Esophagus squamous epithelium (tissue), 5 donors: Measurements from ENCODE around the gene OSCP1. TPM values are rescaled to one million over a fixed set of nuclear protein-coding genes. Genes with fewer than 3 reads are reported as not detected.

Experiments used
- DNase-seq: peaks from one replicate; lab custom pipeline; 2025; lab: John Stamatoyannopoulos, UW
- H3K27ac ChIP-seq, 4 donors: fragments of 200-600 bp; sonication (generic); one replicate each; pipeline ENCODE4 v1.5.1; 2016 to 2019; ENCODE audit warnings: mild to moderate bottlenecking in 1 of 4
- H3K27me3 ChIP-seq, 4 donors: fragments of 200-600 bp; sonication (generic); 1 replicate in 3 of 4; 2 replicates in 1 of 4; pipeline versions ENCODE4 v1.5.1 to v1.6.0; 2017 to 2021; ENCODE audit warnings: antibody characterized with exemption in 1 of 4
- H3K36me3 ChIP-seq, 3 donors: fragments of 200-600 bp; sonication (generic); one replicate each; pipeline ENCODE4 v1.5.1; 2016 to 2019
- H3K4me1 ChIP-seq, 3 donors: fragments of 200-600 bp; sonication (generic); one replicate each; pipeline ENCODE4 v1.5.1; 2017 to 2019
- H3K4me3 ChIP-seq, 4 donors: fragments of 200-600 bp; sonication (generic); 1 replicate in 3 of 4; 2 replicates in 1 of 4; pipeline ENCODE4 v1.5.1; 2016 to 2019; ENCODE audit warnings: mild to moderate bottlenecking in 2 of 4, moderate library complexity in 1 of 4
- H3K9me3 ChIP-seq, 3 donors: fragments of 200-600 bp; sonication (generic); one replicate each; pipeline ENCODE4 v1.5.1; 2016 to 2019
- CTCF ChIP-seq, 6 experiments: fragments of 450-650 bp in 4 of 6; fragments of 200-600 bp in 2 of 6; sonication (generic) in 2 of 6; IDR thresholded peaks; one replicate each; pipeline ENCODE4 v1.5.1; 2016 to 2019; ENCODE audit warnings: antibody characterized with exemption in 6 of 6, mild to moderate bottlenecking in 4 of 6, moderate library complexity in 4 of 6
- POLR2A ChIP-seq, 4 donors: fragments of 450-650 bp; IDR thresholded peaks; one replicate each; pipeline ENCODE4 v1.6.1; 2017; ENCODE audit warnings: antibody characterized with exemption in 4 of 4, mild to moderate bottlenecking in 4 of 4, moderate library complexity in 3 of 4
- WGBS, 2 donors: methylation state at CpG; one replicate each; pipeline ENCODE4 v1.1.5; 2018; 5-methylcytosine and 5-hydroxymethylcytosine counted together
- intact Hi-C: fragments of 100-400 bp; cut with DNase I; formaldehyde crosslinking; loops from one replicate; pipeline ENCODE4 v1.15.0; 2022
- total RNA-seq, 4 donors: library from RNA; depleted of rRNA; stranded (reverse); fragments of >200 nt; gene quantifications; one replicate each; pipeline ENCODE4 v1.1.0, GENCODE V29; 2016
- donor health status: DM: yes; HTN: yes; CAD: no.

Gene OSCP1
- total RNA-seq, 4 donors from 2014 or later: 2.4 to 6.8 (median 4.5) TPM

- no peak for DNase-seq
- Histone ChIP-seq H3K9me3 (no peaks in the 10 kb centered on the region), H3K27ac (no peak overlapping the region), H3K27me3 (no peaks in the 10 kb centered on the region), H3K36me3 (peaks cover 0 to 32% (median 0%) of the 10 kb centered on the region in 3 donors), H3K4me3 (no peak overlapping the region), H3K4me1 (peaks cover 27 to 77% (median 34%) of the 10 kb centered on the region in 3 donors)
- TF ChIP-seq CTCF (IDR thresholded peaks at IDR 0.05): no peak
- intact Hi-C loops: no loop called here
- WGBS, 2 donors: 81 to 95% methylated on average over 4 of the region's 4 CpGs
Measured at GRCh38 chr1:36382669-36383068, 67.6 kb downstream of the OSCP1 start.

- 94 to 96% methylated on average over 9 of the region's 9 CpGs for WGBS, 2 donors
- TF ChIP-seq POLR2A (IDR thresholded peaks at IDR 0.05): no peak
- TF ChIP-seq CTCF (IDR thresholded peaks at IDR 0.05): no peak
- H3K27me3 ChIP-seq: no peaks in the 10 kb centered on the region
- H3K4me3 ChIP-seq: no peak overlapping the region
- H3K9me3 ChIP-seq: no peaks in the 10 kb centered on the region
- DNase-seq: no peak
- intact Hi-C loops: no loop called here
- no peak overlapping the region for H3K27ac ChIP-seq
- H3K4me1 ChIP-seq: peaks cover 27 to 76% (median 29%) of the 10 kb centered on the region in 3 donors
- peaks cover 0 to 34% (median 0%) of the 10 kb centered on the region in 3 donors for H3K36me3 ChIP-seq
Measured at GRCh38 chr1:36382231-36382630, 68.0 kb downstream of the OSCP1 start.

GRCh38 chr1:36381405-36381804, 68.8 kb downstream of the OSCP1 start:
- WGBS, 2 donors: 86 to 92% methylated on average over 5 of the region's 5 CpGs
- Histone ChIP-seq H3K36me3 (peaks cover 0 to 34% (median 0%) of the 10 kb centered on the region in 3 donors), H3K27me3 (no peaks in the 10 kb centered on the region), H3K4me3 (no peak overlapping the region), H3K9me3 (no peaks in the 10 kb centered on the region), H3K4me1 (peaks cover 20 to 72% (median 23%) of the 10 kb centered on the region in 3 donors), H3K27ac (no peak overlapping the region)
- no peak for TF ChIP-seq POLR2A (IDR thresholded peaks at IDR 0.05)
- TF ChIP-seq CTCF (IDR thresholded peaks at IDR 0.05): no peak
- no peak for DNase-seq
- intact Hi-C loops: no loop called here

GRCh38 chr1:36380782-36381181, 69.5 kb downstream of the OSCP1 start:
- H3K9me3 ChIP-seq: no peaks in the 10 kb centered on the region
- no peak for TF ChIP-seq CTCF (IDR thresholded peaks at IDR 0.05)
- no peak for TF ChIP-seq POLR2A (IDR thresholded peaks at IDR 0.05)
- DNase-seq: no peak
- peaks cover 0 to 34% (median 0%) of the 10 kb centered on the region in 3 donors for H3K36me3 ChIP-seq
- peak overlapping the region in 2 of 4 donors; percentile 26 to 51 for H3K27ac ChIP-seq
- WGBS, 2 donors: 84 to 88% methylated on average over 3 of the region's 3 CpGs
- intact Hi-C loops: no loop called here
- H3K27me3 ChIP-seq: no peaks in the 10 kb centered on the region
- peaks cover 20 to 78% (median 24%) of the 10 kb centered on the region in 3 donors for H3K4me1 ChIP-seq
- H3K4me3 ChIP-seq: no peak overlapping the region

- Histone ChIP-seq H3K27ac (peak overlapping the region in 2 of 4 donors; percentile 25 to 51), H3K27me3 (no peaks in the 10 kb centered on the region), H3K4me1 (peaks cover 24 to 84% (median 30%) of the 10 kb centered on the region in 3 donors), H3K9me3 (no peaks in the 10 kb centered on the region), H3K36me3 (peaks cover 0 to 34% (median 0%) of the 10 kb centered on the region in 3 donors), H3K4me3 (no peak overlapping the region)
- WGBS, 2 donors: 77 to 80% methylated on average over 4 to 5 of the region's 5 CpGs
- DNase-seq: no peak
- intact Hi-C loops: no loop called here
- TF ChIP-seq POLR2A (IDR thresholded peaks at IDR 0.05): no peak
- TF ChIP-seq CTCF (IDR thresholded peaks at IDR 0.05): no peak
Measured at GRCh38 chr1:36380143-36380619, 70.1 kb downstream of the OSCP1 start.
